K562 (cell line): ENCODE data around the gene SNX19. TPM values are rescaled to one million over a fixed set of nuclear protein-coding genes. Genes with fewer than 3 reads are reported as not detected.

Source experiments
- ATAC-seq: fragments of 200-7000 bp; cut with Tn5 transposase; 3 replicates; pipeline ENCODE4 v1.9.1; 2020; ENCODE audit warnings: moderate library complexity
- BruUV-seq: library from RNA; stranded (reverse); fragments of 400-500 nt; replicated peaks from 2 replicates; lab custom pipeline; 2021; lab: Mats Ljungman, UMichigan
- CTCF ChIA-PET: fragments of 300-600 bp; formaldehyde crosslinking; extraction: SDS; loops from one replicate; lab custom pipeline; 2021; ENCODE audit warnings: low intra/inter-chr PET ratio; lab: Yijun Ruan, JAX
- POLR2A ChIA-PET: fragments of 300-600, 350-650 bp; sonication (Branson Sonifier 250); formaldehyde crosslinking; extraction: SDS; loops from one replicate; lab custom pipeline; 2021; ENCODE audit warnings: antibody characterized with exemption, inconsistent platforms; lab: Yijun Ruan, JAX
- DNase-seq, 4 experiments: peaks; one replicate each; pipeline versions ENCODE4 v3.0.0 to v3.0.0-alpha.2; 2011 to 2018; ENCODE audit warnings: low spot score in 3 of 4, mixed read lengths in 3 of 4; ENCODE audit errors: extremely low read depth in 1 of 4
- FAIRE-seq: peaks from 2 replicates; lab custom pipeline; 2011; peaks lifted over from hg19 to GRCh38; lab: Jason Lieb, UNC
- H2AFZ ChIP-seq: 2 replicates; pipeline ENCODE4 v1.6.0; 2011; ENCODE audit warnings: low read depth, low read length, control low read depth, inconsistent platforms
- H3K27ac ChIP-seq: fragments of 200-600 bp; 3 replicates; pipeline ENCODE4 v1.8.0; 2011; ENCODE audit warnings: low read depth, mild to moderate bottlenecking, control low read depth, inconsistent platforms, low read length, moderate library complexity, mixed read lengths; ENCODE audit errors: extremely low read depth
- H3K27me3 ChIP-seq, 2 experiments: fragments of 300-600 bp in 1 of 2; 2 replicates in 1 of 2; 3 replicates in 1 of 2; pipeline versions ENCODE4 v1.6.0 to v1.8.0; 2011; ENCODE audit warnings: inconsistent platforms in 2 of 2, low read length in 2 of 2, mild to moderate bottlenecking in 1 of 2, mixed read lengths in 1 of 2, moderate library complexity in 1 of 2; ENCODE audit not compliant: control insufficient read depth in 2 of 2, insufficient read depth in 2 of 2
- H3K36me3 ChIP-seq: fragments of 300-600 bp; 3 replicates; pipeline ENCODE4 v1.8.0; 2011; ENCODE audit warnings: mild to moderate bottlenecking, low read length, inconsistent platforms; ENCODE audit not compliant: control insufficient read depth, insufficient read depth
- H3K4me1 ChIP-seq, 2 experiments: fragments of 200-600 bp in 1 of 2; replicated peaks in 1 of 2; 2 replicates in 1 of 2; 3 replicates in 1 of 2; pipeline versions ENCODE4 v1.5.1 to v1.8.0; 2011; ENCODE audit warnings: inconsistent platforms in 2 of 2, low read length in 2 of 2, mild to moderate bottlenecking in 1 of 2, mixed read lengths in 1 of 2, moderate library complexity in 1 of 2; ENCODE audit not compliant: control insufficient read depth in 2 of 2, insufficient read depth in 2 of 2
- H3K4me2 ChIP-seq: 2 replicates; pipeline ENCODE4 v1.6.1; 2011; ENCODE audit warnings: low read length, control low read depth, inconsistent platforms, mixed read lengths; ENCODE audit not compliant: insufficient read depth
- H3K4me3 ChIP-seq: fragments of 200-600 bp; sonication (generic), shearing (Covaris generic); 2 replicates; pipeline ENCODE4 v1.5.1; 2016; ENCODE audit warnings: control low read depth, inconsistent platforms
- H3K79me2 ChIP-seq: fragments of 200-600 bp; 3 replicates; pipeline ENCODE4 v1.8.0; 2011; ENCODE audit warnings: low read length, inconsistent platforms; ENCODE audit not compliant: control insufficient read depth, insufficient read depth
- H3K9ac ChIP-seq, 2 experiments: 2 replicates each; pipeline versions ENCODE4 v1.6.0 to v1.6.1; 2011; ENCODE audit warnings: low read depth in 2 of 2, low read length in 2 of 2, control low read depth in 1 of 2, inconsistent platforms in 1 of 2, mild to moderate bottlenecking in 1 of 2, mixed read lengths in 1 of 2; ENCODE audit not compliant: insufficient read depth in 1 of 2
- H3K9me1 ChIP-seq: one replicate; pipeline ENCODE4 v1.6.0; 2011; ENCODE audit warnings: inconsistent platforms, mild to moderate bottlenecking, low read length, moderate library complexity; ENCODE audit not compliant: control insufficient read depth, insufficient read depth
- H3K9me3 ChIP-seq: replicated peaks from 2 replicates; pipeline ENCODE4 v1.5.1; 2011; ENCODE audit warnings: low read depth, low read length, inconsistent platforms; ENCODE audit not compliant: control insufficient read depth, insufficient read depth
- H4K20me1 ChIP-seq: replicated peaks from 2 replicates; pipeline ENCODE4 v1.6.1; 2011; ENCODE audit warnings: low read length, inconsistent platforms, mixed read lengths; ENCODE audit not compliant: control insufficient read depth, insufficient read depth
- AFF4 ChIP-seq: sonication (generic); formaldehyde crosslinking; IDR thresholded peaks from 2 replicates; pipeline ENCODE4 v1.8.0; 2023; ENCODE audit warnings: mild to moderate bottlenecking, missing genetic modification reagents
- ARID3A ChIP-seq: IDR thresholded peaks from 2 replicates; pipeline ENCODE4 v1.6.1; 2012; ENCODE audit warnings: low read depth, low read length, improper control_type of control experiment, borderline replicate concordance
- CBX8 ChIP-seq: fragments of 200-600 bp; sonication (generic); IDR thresholded peaks from 2 replicates; pipeline ENCODE4 v1.6.1; 2012; ENCODE audit warnings: borderline replicate concordance, mixed run types, low read depth, mild to moderate bottlenecking, moderate library complexity, mixed read lengths, low read length, control low read depth, inconsistent platforms; ENCODE audit not compliant: poor library complexity, severe bottlenecking; ENCODE audit errors: extremely low read depth
- DMBX1 ChIP-seq: fragments of 250-450 bp; sonication (Bioruptor Pico); IDR thresholded peaks from 2 replicates; pipeline ENCODE4 v1.8.0; 2022; ENCODE audit warnings: inconsistent platforms, mild to moderate bottlenecking, moderate library complexity, borderline replicate concordance
- EP400 ChIP-seq: fragments of 450-650 bp; IDR thresholded peaks from 2 replicates; pipeline ENCODE4 v1.6.1; 2017; ENCODE audit warnings: antibody characterized with exemption, mild to moderate bottlenecking, moderate library complexity
- ETV5 ChIP-seq: sonication (generic); formaldehyde crosslinking; IDR thresholded peaks from 2 replicates; pipeline ENCODE4 v1.4.0; 2020; ENCODE audit warnings: low read depth, mild to moderate bottlenecking, missing genetic modification reagents
- HMBOX1 ChIP-seq: sonication (generic); IDR thresholded peaks from 2 replicates; pipeline ENCODE4 v1.6.1; 2016
- NELFE ChIP-seq: IDR thresholded peaks from 2 replicates; pipeline ENCODE4 v1.6.1; 2011; ENCODE audit warnings: mild to moderate bottlenecking; ENCODE audit not compliant: insufficient read depth, insufficient read length
- RHOXF2B ChIP-seq: fragments of 250-450 bp; sonication (Bioruptor Pico); conservative IDR thresholded peaks from 2 replicates; pipeline ENCODE4 v1.5.1; 2021
- SRSF1 ChIP-seq: fragments of 200-400 bp; formaldehyde crosslinking; IDR thresholded peaks from 2 replicates; pipeline ENCODE4 v1.6.1; 2017; ENCODE audit warnings: mild to moderate bottlenecking, low read depth, low read length, moderate library complexity
- ZNF639 ChIP-seq, 2 experiments: fragments of 200-800 bp in 1 of 2; sonication (Bioruptor generic) in 1 of 2; sonication (generic) in 1 of 2; formaldehyde crosslinking in 1 of 2; IDR thresholded peaks in 1 of 2; conservative IDR thresholded peaks in 1 of 2; 2 replicates each; pipeline versions ENCODE4 v1.5.0 to v1.6.1; 2016 to 2020; ENCODE audit warnings: missing compliant biosample characterization in 1 of 2, missing genetic modification characterization in 1 of 2, missing genetic modification reagents in 1 of 2
- WGBS: fragments of 100-300 bp; shearing (Covaris generic); methylation state at CpG from one replicate; pipeline ENCODE4 v1.1.6; 2016; ENCODE audit warnings: low coverage, mixed read lengths; ENCODE audit not compliant: insufficient coverage; ENCODE audit errors: missing lambda C conversion rate; 5-methylcytosine and 5-hydroxymethylcytosine counted together
- in situ Hi-C: fragments of 300-500 bp; cut with MboI; formaldehyde crosslinking; loops from 4 replicates; pipeline ENCODE4 v1.15.0; 2018; ENCODE audit warnings: inconsistent platforms, mixed read lengths
- intact Hi-C: fragments of 100-400 bp; cut with micrococcal nuclease; formaldehyde crosslinking; loops from 2 replicates; pipeline ENCODE4 v1.14.2; 2022
- polyA plus RNA-seq, 8 experiments: library from polyadenylated mRNA; depleted of rRNA in 4 of 8; stranded (reverse) in 5 of 8; unstranded in 3 of 8; fragments of >200 nt; fragmentation: Nextera tagmentation in 2 of 8; fragmentation: Illumina TruSeq in 1 of 8; extraction: Ambion mirVana in 2 of 8; extraction: Trizol in 1 of 8; gene quantifications; 2 replicates each; pipeline versions ENCODE4 v1.2.1 to v1.2.3, GENCODE V29; 2011 to 2014; ENCODE audit warnings: inconsistent platforms in 1 of 8, missing spikeins in 1 of 8
- total RNA-seq, 7 experiments: library from RNA; depleted of rRNA in 6 of 7; stranded (reverse); fragments of >200 nt in 6 of 7; fragmentation: Illumina TruSeq in 2 of 7; extraction: Trizol in 2 of 7; gene quantifications; 2 replicates each; pipeline versions ENCODE4 v1.2.1 to v1.2.3, GENCODE V29; 2011 to 2021; ENCODE audit warnings: low replicate concordance in 1 of 7

The SNX19 gene
- total and polyA plus RNA-seq, 9 of the 15 experiments (the other 6 are each of a cell fraction or from before 2014, with no cell fraction given): 2.2 to 31.3 (median 19.6) TPM

- Histone ChIP-seq H3K9me3 (no peaks in the 10 kb centered on the region), H3K79me2 (no peaks in the 10 kb centered on the region), H3K4me1 (no peaks in the 10 kb centered on the region), H3K36me3 (no peaks in the 10 kb centered on the region), H3K27me3 (peaks cover 0 to 33% of the 10 kb centered on the region in 2 experiments; a peak in 2 of 5 replicates), H4K20me1 (0 out of 2 replicates have a peak, but pooled peaks cover 3% of the 10 kb centered on the region), H3K9me1 (no peaks in the 10 kb centered on the region), H3K4me2 (no peak overlapping the region), H3K4me3 (no peak overlapping the region), H2AFZ (no peak overlapping the region), H3K27ac (no peak overlapping the region), H3K9ac (no peak overlapping the region)
- ChIA-PET POLR2A (no interaction called here), CTCF (interaction anchor here (0.9 kb wide), 1 partner anchor 391 kb away, joined by 4 read pairs; no protein-coding TSS in a partner anchor)
- no peak for FAIRE-seq
- no peak for ATAC-seq
- in situ Hi-C loops: no loop called here
- DNase-seq: no peak
- no peak for TF ChIP-seq ETV5
- no peak for TF ChIP-seq EP400
- TF ChIP-seq ARID3A: no peak
- no peak for TF ChIP-seq SRSF1
- TF ChIP-seq NELFE: no peak
- no peak for TF ChIP-seq RHOXF2B (CRISPR knock-in tag)
- TF ChIP-seq AFF4 (CRISPR knock-in tag): no peak
- TF ChIP-seq CBX8: no peak
- no peak for TF ChIP-seq HMBOX1
- TF ChIP-seq ZNF639 (CRISPR knock-in tag; conservative IDR thresholded peaks at IDR 0.05 in 1 of 2, IDR thresholded peaks at IDR 0.05 in 1 of 2): no peak
- TF ChIP-seq DMBX1 (CRISPR knock-in tag): no peak
- WGBS: 6% methylated on average over 9 of the region's 9 CpGs
- intact Hi-C loops: no loop called here
- BruUV-seq: no TSS peak
Observed at GRCh38 chr11:130826572-130826971, 89.7 kb downstream of the SNX19 start.
